K562 (cell line): ENCODE measurements around the gene ADAM23. TPM values are rescaled to one million over a fixed set of nuclear protein-coding genes. Genes with fewer than 3 reads are reported as not detected.

Experiments used
- CHD7 ChIP-seq: fragments of 200-600 bp; sonication (generic); IDR thresholded peaks from one replicate; pipeline ENCODE4 v1.6.1; 2012; ENCODE audit warnings: mild to moderate bottlenecking, low read depth, low read length, inconsistent platforms
- NCOR1 ChIP-seq: fragments of 450-650 bp; IDR thresholded peaks from 2 replicates; pipeline ENCODE4 v1.6.1; 2016; ENCODE audit warnings: mild to moderate bottlenecking, moderate library complexity
- TFAM ChIP-seq: fragments of 250-450 bp; sonication (Bioruptor Pico); conservative IDR thresholded peaks from 2 replicates; pipeline ENCODE4 v1.5.0; 2021; ENCODE audit warnings: mild to moderate bottlenecking, moderate library complexity
- polyA plus RNA-seq, 8 experiments: library from polyadenylated mRNA; depleted of rRNA in 4 of 8; stranded (reverse) in 5 of 8; unstranded in 3 of 8; fragments of >200 nt; fragmentation: Nextera tagmentation in 2 of 8; fragmentation: Illumina TruSeq in 1 of 8; extraction: Ambion mirVana in 2 of 8; extraction: Trizol in 1 of 8; gene quantifications; 2 replicates each; pipeline versions ENCODE4 v1.2.1 to v1.2.3, GENCODE V29; 2011 to 2014; ENCODE audit warnings: inconsistent platforms in 1 of 8, missing spikeins in 1 of 8
- total RNA-seq, 7 experiments: library from RNA; depleted of rRNA in 6 of 7; stranded (reverse); fragments of >200 nt in 6 of 7; fragmentation: Illumina TruSeq in 2 of 7; extraction: Trizol in 2 of 7; gene quantifications; 2 replicates each; pipeline versions ENCODE4 v1.2.1 to v1.2.3, GENCODE V29; 2011 to 2021; ENCODE audit warnings: low replicate concordance in 1 of 7

The ADAM23 gene
- total and polyA plus RNA-seq, 9 of the 15 experiments (the other 6 are each of a cell fraction or from before 2014, with no cell fraction given), result 0.02 TPM; not detected in 8

DNA sequence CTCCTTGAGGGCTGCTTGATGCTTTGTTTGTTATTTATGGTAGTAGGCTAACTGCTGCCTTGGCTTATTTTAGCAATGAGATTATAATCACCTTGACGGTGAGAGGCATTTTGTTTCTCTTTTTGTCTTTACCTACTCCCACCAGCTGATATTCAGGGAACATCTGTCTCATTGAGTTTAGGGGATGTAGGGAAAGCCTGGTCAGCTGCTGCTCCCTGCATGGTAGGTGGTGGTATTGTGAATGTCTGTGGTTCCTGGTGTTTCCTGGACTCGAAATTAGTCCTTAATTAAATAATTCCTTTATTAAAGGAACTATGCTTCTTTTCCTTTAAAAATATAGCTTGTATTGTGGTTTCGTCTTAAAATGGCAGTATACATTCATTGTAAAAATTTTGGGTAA lies 77.8 kb downstream of the ADAM23 start (continued):
- TF ChIP-seq CHD7 (no peak), TFAM (CRISPR knock-in tag) (no peak), NCOR1 (no peak)
